H9 (cell line): Measurements from ENCODE around the gene BMPER. TPM values are rescaled to one million over a fixed set of nuclear protein-coding genes. Genes with fewer than 3 reads are reported as not detected.

Experiments
- DNase-seq: peaks from one replicate; pipeline ENCODE4 v3.0.0-alpha.2; 2017
- H2AFZ ChIP-seq: one replicate; pipeline ENCODE4 v1.6.1; 2013; ENCODE audit warnings: mild to moderate bottlenecking, low read length, control low read depth, moderate library complexity
- H2AK5ac ChIP-seq: 2 replicates; pipeline ENCODE4 v1.6.1; 2013; ENCODE audit warnings: low read length, control low read depth, mixed read lengths; ENCODE audit not compliant: insufficient read length
- H2BK120ac ChIP-seq: one replicate; pipeline ENCODE4 v1.6.1; 2013; ENCODE audit warnings: low read depth, mild to moderate bottlenecking, low read length, control low read depth, inconsistent platforms; ENCODE audit not compliant: poor library complexity, severe bottlenecking
- H2BK12ac ChIP-seq: 2 replicates; pipeline ENCODE4 v1.6.1; 2013; ENCODE audit warnings: low read length, control low read depth, mixed read lengths, low read depth; ENCODE audit not compliant: insufficient read length
- H2BK15ac ChIP-seq: 2 replicates; pipeline ENCODE4 v1.6.1; 2013; ENCODE audit warnings: low read depth, low read length, control low read depth
- H2BK20ac ChIP-seq: one replicate; pipeline ENCODE4 v1.6.1; 2013; ENCODE audit warnings: low read depth, mild to moderate bottlenecking, low read length, control low read depth, inconsistent platforms; ENCODE audit not compliant: poor library complexity, severe bottlenecking
- H2BK5ac ChIP-seq: 2 replicates; pipeline ENCODE4 v1.6.1; 2013; ENCODE audit warnings: low read length, control low read depth, mixed read lengths; ENCODE audit not compliant: insufficient read length
- H3K14ac ChIP-seq: 2 replicates; pipeline ENCODE4 v1.6.1; 2013; ENCODE audit warnings: low read length, control low read depth; ENCODE audit not compliant: insufficient read depth
- H3K18ac ChIP-seq: 2 replicates; pipeline ENCODE4 v1.6.1; 2013; ENCODE audit warnings: low read depth, mild to moderate bottlenecking, mixed read lengths, low read length, control low read depth; ENCODE audit not compliant: insufficient read length
- H3K23ac ChIP-seq: 2 replicates; pipeline ENCODE4 v1.6.1; 2013; ENCODE audit warnings: low read length, control low read depth, mixed read lengths, low read depth; ENCODE audit not compliant: insufficient read length
- H3K23me2 ChIP-seq: 2 replicates; pipeline ENCODE4 v1.6.1; 2013; ENCODE audit warnings: low read depth, mild to moderate bottlenecking, mixed read lengths, low read length, control low read depth; ENCODE audit not compliant: insufficient read length, poor library complexity, severe bottlenecking
- H3K27ac ChIP-seq: 2 replicates; pipeline ENCODE4 v1.5.1; 2013; ENCODE audit warnings: low read length, control low read depth, mixed read lengths, low read depth; ENCODE audit not compliant: insufficient read length
- H3K27me3 ChIP-seq: 2 replicates; pipeline ENCODE4 v1.6.1; 2013; ENCODE audit warnings: low read length, control low read depth, inconsistent platforms; ENCODE audit not compliant: insufficient read depth
- H3K4ac ChIP-seq: 2 replicates; pipeline ENCODE4 v1.6.1; 2013; ENCODE audit warnings: low read depth, mild to moderate bottlenecking, control low read depth, inconsistent platforms, low read length, moderate library complexity
- H3K4me1 ChIP-seq: 2 replicates; pipeline ENCODE4 v1.6.1; 2013; ENCODE audit warnings: low read length, control low read depth, inconsistent platforms; ENCODE audit not compliant: insufficient read depth
- H3K4me2 ChIP-seq: 2 replicates; pipeline ENCODE4 v1.6.1; 2013; ENCODE audit warnings: low read length, control low read depth, mixed read lengths; ENCODE audit not compliant: insufficient read length, insufficient read depth
- H3K56ac ChIP-seq: 2 replicates; pipeline ENCODE4 v1.6.1; 2013; ENCODE audit warnings: low read depth, mild to moderate bottlenecking, mixed read lengths, low read length, control low read depth; ENCODE audit not compliant: insufficient read length
- H3K79me1 ChIP-seq: 2 replicates; pipeline ENCODE4 v1.6.1; 2013; ENCODE audit warnings: low read depth, mild to moderate bottlenecking, moderate library complexity, low read length, control low read depth, inconsistent platforms; ENCODE audit not compliant: insufficient read depth, poor library complexity, severe bottlenecking
- H3K79me2 ChIP-seq: 2 replicates; pipeline ENCODE4 v1.6.1; 2013; ENCODE audit warnings: low read length, control low read depth, inconsistent platforms; ENCODE audit not compliant: insufficient read depth
- H3K9ac ChIP-seq: 2 replicates; pipeline ENCODE4 v1.6.1; 2013; ENCODE audit warnings: low read length, control low read depth, mixed read lengths; ENCODE audit not compliant: insufficient read length; ENCODE audit errors: extremely low read depth
- H3K9me3 ChIP-seq: one replicate; pipeline ENCODE4 v1.6.1; 2013; ENCODE audit warnings: low read depth, low read length, inconsistent platforms; ENCODE audit not compliant: control insufficient read depth
- H3T11ph ChIP-seq: one replicate; pipeline ENCODE4 v1.6.1; 2013; ENCODE audit warnings: mild to moderate bottlenecking, low read length, control low read depth, inconsistent platforms
- H4K20me1 ChIP-seq: one replicate; pipeline ENCODE4 v1.6.1; 2013; ENCODE audit not compliant: control insufficient read depth, insufficient read length, insufficient read depth
- H4K5ac ChIP-seq: 2 replicates; pipeline ENCODE4 v1.6.1; 2013; ENCODE audit warnings: low read depth, mild to moderate bottlenecking, mixed read lengths, low read length, control low read depth; ENCODE audit not compliant: insufficient read length
- H4K8ac ChIP-seq: replicated peaks from 2 replicates; pipeline ENCODE4 v1.6.1; 2013; ENCODE audit warnings: low read length, control low read depth, mixed read lengths, low read depth; ENCODE audit not compliant: insufficient read length
- H4K91ac ChIP-seq: 2 replicates; pipeline ENCODE4 v1.6.1; 2013; ENCODE audit warnings: low read depth, mild to moderate bottlenecking, moderate library complexity, mixed read lengths, low read length, control low read depth; ENCODE audit not compliant: insufficient read length
- H3K27ac Mint-ChIP-seq, 3 experiments: 2 replicates in 2 of 3; 3 replicates in 1 of 3; pipeline ENCODE4 v1.8.0; 2020 to 2021; ENCODE audit warnings: mixed read lengths in 3 of 3, mild to moderate bottlenecking in 1 of 3, moderate library complexity in 1 of 3
- H3K27me3 Mint-ChIP-seq: 2 replicates; pipeline ENCODE4 v1.8.0; 2021; ENCODE audit warnings: low read depth, mild to moderate bottlenecking, moderate library complexity, mixed read lengths
- H3K36me3 Mint-ChIP-seq, 3 experiments: 2 replicates in 2 of 3; 3 replicates in 1 of 3; pipeline ENCODE4 v1.8.0; 2020 to 2021; ENCODE audit warnings: low read depth in 3 of 3, mixed read lengths in 3 of 3; ENCODE audit not compliant: insufficient read depth in 1 of 3
- H3K4me1 Mint-ChIP-seq, 2 experiments: 2 replicates each; pipeline ENCODE4 v1.8.0; 2020; ENCODE audit warnings: mixed read lengths in 2 of 2
- H3K4me3 Mint-ChIP-seq, 2 experiments: 2 replicates in 1 of 2; 3 replicates in 1 of 2; pipeline ENCODE4 v1.8.0; 2020 to 2021; ENCODE audit warnings: mild to moderate bottlenecking in 2 of 2, mixed read lengths in 2 of 2, moderate library complexity in 1 of 2
- H3K9me3 Mint-ChIP-seq, 2 experiments: 2 replicates in 1 of 2; 3 replicates in 1 of 2; pipeline ENCODE4 v1.8.0; 2020; ENCODE audit warnings: mild to moderate bottlenecking in 2 of 2, mixed read lengths in 2 of 2, moderate library complexity in 1 of 2
- CTCF ChIP-seq: fragments of 200-600 bp; sonication (generic); conservative IDR thresholded peaks from 3 replicates; pipeline ENCODE4 v1.8.0; 2021; ENCODE audit warnings: antibody characterized with exemption, mild to moderate bottlenecking
- WGBS: extraction: QIAGEN DNeasy Blood & Tissue Kit; methylation state at CpG from one replicate; pipeline ENCODE4 v1.1.7; 2013; ENCODE audit warnings: missing lambda C conversion rate, low lambda C conversion rate, mixed read lengths; ENCODE audit not compliant: insufficient read length; ENCODE audit errors: extremely low coverage; 5-methylcytosine and 5-hydroxymethylcytosine counted together
- total RNA-seq: library from RNA; stranded (reverse); gene quantifications from 2 replicates; pipeline ENCODE4 v1.2.1, GENCODE V29; 2021

Gene BMPER
- total RNA-seq, 1 experiment from 2014 or later, result 0.20 TPM

- no peak for DNase-seq
These were observed 31.2 kb upstream of the BMPER start for GRCh38 chr7:33873981-33874750.

More at GRCh38 chr7:33873981-33874750, 31.2 kb upstream of the BMPER start:
- Histone ChIP-seq H2AFZ (no peak overlapping the region), H3K9ac (no peak overlapping the region), H3K23me2 (no peaks in the 10 kb centered on the region), H3K9me3 (no peaks in the 10 kb centered on the region), H3K79me2 (no peaks in the 10 kb centered on the region), H3K23ac (no peak overlapping the region), H2BK20ac (peak overlapping the region; percentile 1), H2BK12ac (no peak overlapping the region), H4K20me1 (no peaks in the 10 kb centered on the region), H4K5ac (no peak overlapping the region), H2BK120ac (no peak overlapping the region), H3K4me2 (no peak overlapping the region), H3K4me1 (peaks cover 4% of the 10 kb centered on the region; the same call in 1 of the 2 replicates), H4K91ac (no peak overlapping the region), H3K4ac (no peak overlapping the region), H3K27me3 (no peaks in the 10 kb centered on the region), H3K27ac (no peak overlapping the region), H3K14ac (no peak overlapping the region), H3T11ph (no peak overlapping the region), H2BK5ac (no peak overlapping the region), H2BK15ac (no peak overlapping the region), H2AK5ac (no peak overlapping the region), H3K79me1 (no peaks in the 10 kb centered on the region), H3K18ac (no peak overlapping the region), H3K56ac (no peak overlapping the region), H4K8ac (no peak overlapping the region)
- Mint-ChIP-seq H3K4me1 (peaks cover 27 to 30% of the 10 kb centered on the region in 2 experiments), H3K27me3 (no peaks in the 10 kb centered on the region), H3K4me3 (no peak overlapping the region), H3K9me3 (no peaks in the 10 kb centered on the region), H3K36me3 (no peaks in the 10 kb centered on the region; a peak in 1 of 7 replicates), H3K27ac (peak overlapping the region in 2 of 3 experiments; percentile 78 to 83; a peak in 4 of 7 replicates)
- no peak for TF ChIP-seq CTCF
- WGBS, result no CpG with 5 or more reads among the region's 4 CpGs
